OCI-LY7 (cell line): Measurements from ENCODE around the gene PLCL1. TPM values are rescaled to one million over a fixed set of nuclear protein-coding genes. Genes with fewer than 3 reads are reported as not detected.
"Not testable (repeated sequence)": the region's sequence is repeated elsewhere in the genome, so short reads cannot be mapped to it uniquely, and the experiment has no call there.

ENCODE experiments used
- BruUV-seq: library from RNA; stranded (reverse); fragments of 400-500 nt; replicated peaks from 2 replicates; lab custom pipeline; 2021; lab: Mats Ljungman, UMichigan
- CTCF ChIA-PET: fragments of 300-600 bp; sonication (Branson Sonifier 250); formaldehyde crosslinking; loops from one replicate; lab custom pipeline; 2022; ENCODE audit warnings: antibody characterized with exemption; ENCODE audit not compliant: unreplicated experiment; lab: Charles Lee
- POLR2A ChIA-PET: fragments of 300-600 bp; sonication (Branson Sonifier 250); formaldehyde crosslinking; loops from one replicate; lab custom pipeline; 2022; ENCODE audit warnings: antibody characterized with exemption; lab: Charles Lee
- DNase-seq: peaks from one replicate; pipeline ENCODE4 v3.0.0-alpha.2; 2015; ENCODE audit warnings: low spot score
- H2AFZ ChIP-seq: fragments of 200-600 bp; sonication (generic), shearing (Covaris generic); 2 replicates; pipeline ENCODE4 v1.6.1; 2014; ENCODE audit warnings: mild to moderate bottlenecking, antibody characterized with exemption, low read length, moderate library complexity
- H3K27ac ChIP-seq: fragments of 200-600 bp; sonication (generic); 2 replicates; pipeline ENCODE4 v1.5.1; 2014; ENCODE audit warnings: mixed run types, low read depth, mild to moderate bottlenecking, moderate library complexity, low read length, inconsistent platforms; ENCODE audit not compliant: poor library complexity, severe bottlenecking
- H3K36me3 ChIP-seq: fragments of 200-600 bp; sonication (generic); 2 replicates; pipeline ENCODE4 v1.6.1; 2014; ENCODE audit warnings: mild to moderate bottlenecking, antibody characterized with exemption, low read length, moderate library complexity, mixed read lengths; ENCODE audit not compliant: insufficient read depth
- H3K4me1 ChIP-seq: fragments of 200-600 bp; sonication (generic); 2 replicates; pipeline ENCODE4 v1.5.1; 2014; ENCODE audit warnings: mild to moderate bottlenecking, low read length; ENCODE audit not compliant: insufficient read depth, poor library complexity, severe bottlenecking
- H3K4me2 ChIP-seq: fragments of 200-600 bp; sonication (generic); 2 replicates; pipeline ENCODE4 v1.6.1; 2014; ENCODE audit warnings: mild to moderate bottlenecking, low read length
- H3K4me3 ChIP-seq: fragments of 200-600 bp; sonication (generic); 2 replicates; pipeline ENCODE4 v1.5.1; 2014; ENCODE audit warnings: mild to moderate bottlenecking, low read depth, low read length; ENCODE audit not compliant: poor library complexity, severe bottlenecking
- H3K79me2 ChIP-seq: fragments of 200-600 bp; sonication (generic); 2 replicates; pipeline ENCODE4 v1.6.1; 2016; ENCODE audit warnings: low read depth, mild to moderate bottlenecking, low read length, moderate library complexity, mixed read lengths; ENCODE audit not compliant: insufficient read depth
- H3K9me2 ChIP-seq: fragments of 200-600 bp; sonication (generic); 2 replicates; pipeline ENCODE4 v1.6.1; 2016; ENCODE audit warnings: mild to moderate bottlenecking, low read length, mixed read lengths; ENCODE audit not compliant: insufficient read depth
- H3K9me3 ChIP-seq: fragments of 200-600 bp; sonication (generic); 2 replicates; pipeline ENCODE4 v1.6.1; 2014; ENCODE audit warnings: mild to moderate bottlenecking, mixed run types, low read length, mixed read lengths
- H4K20me1 ChIP-seq: fragments of 200-600 bp; sonication (generic); 2 replicates; pipeline ENCODE4 v1.6.1; 2014; ENCODE audit warnings: mild to moderate bottlenecking, antibody characterized with exemption, low read length, moderate library complexity, mixed read lengths; ENCODE audit not compliant: insufficient read depth
- CTCF ChIP-seq: fragments of 200-600 bp; sonication (generic); conservative IDR thresholded peaks from 2 replicates; pipeline ENCODE4 v1.5.1; 2014; ENCODE audit warnings: mild to moderate bottlenecking, antibody characterized with exemption, low read length, moderate library complexity, mixed read lengths
- EZH2phosphoT487 ChIP-seq: fragments of 200-600 bp; sonication (generic); IDR thresholded peaks from 2 replicates; pipeline ENCODE4 v1.6.1; 2018; ENCODE audit warnings: low read depth, borderline replicate concordance, mild to moderate bottlenecking, mixed run types, antibody characterized with exemption, low read length, moderate library complexity, mixed read lengths
- intact Hi-C: fragments of 100-400 bp; cut with micrococcal nuclease; formaldehyde crosslinking; loops from one replicate; pipeline ENCODE4 v1.10.0; 2022; ENCODE audit not compliant: unreplicated experiment
- total RNA-seq, 2 experiments: library from RNA; depleted of rRNA in 1 of 2; stranded (reverse); fragments of >200 nt in 1 of 2; shearing (Covaris generic) in 1 of 2; gene quantifications; 2 replicates each; pipeline ENCODE4 v1.2.3, GENCODE V29; 2014 to 2022

Gene PLCL1
- total RNA-seq, 2 experiments from 2014 or later: 0.03 TPM; not detected in 1

GRCh38 chr2:198017068-198017467 lies 212.7 kb downstream of the PLCL1 start:
- Histone ChIP-seq H3K4me3 (no peak overlapping the region), H4K20me1 (no peaks in the 10 kb centered on the region), H3K4me2 (no peak overlapping the region), H3K36me3 (no peaks in the 10 kb centered on the region), H3K79me2 (no peaks in the 10 kb centered on the region), H2AFZ (no peak overlapping the region), H3K9me2 (no peaks in the 10 kb centered on the region), H3K9me3 (no peaks in the 10 kb centered on the region), H3K27ac (no peak overlapping the region), H3K4me1 (no peaks in the 10 kb centered on the region)
- CTCF ChIA-PET: no interaction called here
- DNase-seq: no peak
- intact Hi-C loops: no loop called here
- POLR2A ChIA-PET: no interaction called here
- TF ChIP-seq CTCF: no peak
- no peak for TF ChIP-seq EZH2phosphoT487
- no TSS peak for BruUV-seq

- Histone ChIP-seq H3K27ac (no peak overlapping the region), H3K4me2 (no peak overlapping the region), H3K79me2 (no peaks in the 10 kb centered on the region), H3K4me1 (no peaks in the 10 kb centered on the region), H3K4me3 (no peak overlapping the region), H4K20me1 (no peaks in the 10 kb centered on the region), H2AFZ (no peak overlapping the region), H3K9me2 (no peaks in the 10 kb centered on the region), H3K36me3 (no peaks in the 10 kb centered on the region), H3K9me3 (no peaks in the 10 kb centered on the region)
- intact Hi-C loops: no loop called here
- POLR2A ChIA-PET: no interaction called here
- TF ChIP-seq EZH2phosphoT487 (no peak), CTCF (no peak)
- DNase-seq: no peak
- BruUV-seq: no TSS peak
- CTCF ChIA-PET: no interaction called here
These were observed 224.6 kb downstream of the PLCL1 start for GRCh38 chr2:198028955-198029354.

GRCh38 chr2:198029576-198029975 lies 225.2 kb downstream of the PLCL1 start:
- H3K36me3 ChIP-seq, H3K79me2 ChIP-seq, H2AFZ ChIP-seq, CTCF ChIA-PET, H3K27ac ChIP-seq, H3K9me3 ChIP-seq, H3K9me2 ChIP-seq, intact Hi-C loops, BruUV-seq, H3K4me2 ChIP-seq, H3K4me3 ChIP-seq, DNase-seq, H3K4me1 ChIP-seq, H4K20me1 ChIP-seq: not testable (repeated sequence)
- POLR2A ChIA-PET: interaction anchor here (0.7 kb wide), 1 partner anchor 11 kb away, joined by 4 read pairs; no protein-coding TSS in a partner anchor
